H1 (cell line): ENCODE measurements around the gene RBBP6. TPM values are rescaled to one million over a fixed set of nuclear protein-coding genes. Genes with fewer than 3 reads are reported as not detected.

ENCODE experiments used
- CTCF ChIA-PET: fragments of 300-600 bp; sonication (Branson Sonifier 250); formaldehyde crosslinking; loops from one replicate; lab custom pipeline; 2021; ENCODE audit not compliant: partially characterized antibody; lab: Charles Lee
- POLR2A ChIA-PET: fragments of 300-600 bp; sonication (Branson Sonifier 250); formaldehyde crosslinking; loops from one replicate; lab custom pipeline; 2021; ENCODE audit warnings: inconsistent platforms; ENCODE audit not compliant: partially characterized antibody; lab: Charles Lee
- DNase-seq, 2 experiments: peaks; one replicate each; pipeline versions ENCODE4 v3.0.0 to v3.0.0-alpha.2; 2010 to 2022; ENCODE audit warnings: low spot score in 2 of 2, low read depth in 1 of 2, mixed read lengths in 1 of 2
- FAIRE-seq: peaks from 2 replicates; lab custom pipeline; 2011; peaks lifted over from hg19 to GRCh38; lab: Jason Lieb, UNC
- H2AFZ ChIP-seq: 2 replicates; pipeline ENCODE4 v1.8.1; 2012; ENCODE audit warnings: low read length, inconsistent platforms
- H2AK5ac ChIP-seq: 2 replicates; pipeline ENCODE4 v1.6.1; 2013; ENCODE audit warnings: low read depth, low read length
- H2BK120ac ChIP-seq: replicated peaks from 2 replicates; pipeline ENCODE3; 2013; ENCODE audit warnings: low read depth, low read length, inconsistent platforms
- H2BK12ac ChIP-seq: 2 replicates; pipeline ENCODE4 v1.6.1; 2013; ENCODE audit warnings: low read depth, low read length
- H2BK15ac ChIP-seq: 2 replicates; pipeline ENCODE4 v1.6.1; 2013; ENCODE audit warnings: low read length
- H2BK20ac ChIP-seq: 2 replicates; pipeline ENCODE4 v1.6.1; 2013; ENCODE audit warnings: low read length
- H2BK5ac ChIP-seq: 2 replicates; pipeline ENCODE4 v1.6.1; 2013; ENCODE audit warnings: low read depth, low read length
- H3K14ac ChIP-seq: 2 replicates; pipeline ENCODE4 v1.6.1; 2013; ENCODE audit warnings: inconsistent platforms; ENCODE audit not compliant: insufficient read length
- H3K18ac ChIP-seq: 2 replicates; pipeline ENCODE4 v1.6.1; 2013; ENCODE audit warnings: low read length; ENCODE audit errors: extremely low read depth
- H3K23ac ChIP-seq: 2 replicates; pipeline ENCODE4 v1.6.1; 2013; ENCODE audit warnings: inconsistent platforms; ENCODE audit not compliant: insufficient read length
- H3K23me2 ChIP-seq: 2 replicates; pipeline ENCODE4 v1.6.1; 2013; ENCODE audit warnings: low read depth, low read length
- H3K27ac ChIP-seq: 2 replicates; pipeline ENCODE4 v1.6.1; 2011; ENCODE audit warnings: low read depth, low read length, inconsistent platforms
- H3K27me3 ChIP-seq, 4 experiments: replicated peaks in 1 of 4; 1 replicate in 1 of 4; 2 replicates in 3 of 4; pipeline versions ENCODE4 v1.6.1 to v1.8.1; 2011 to 2013; ENCODE audit warnings: low read length in 3 of 4, mild to moderate bottlenecking in 3 of 4, inconsistent platforms in 2 of 4, mixed read lengths in 2 of 4, moderate library complexity in 1 of 4; ENCODE audit not compliant: control insufficient read depth in 3 of 4, insufficient read depth in 3 of 4; ENCODE audit errors: extremely low read depth in 1 of 4
- H3K36me3 ChIP-seq, 4 experiments: 2 replicates each; pipeline versions ENCODE4 v1.6.1 to v1.8.1; 2011 to 2013; ENCODE audit warnings: mild to moderate bottlenecking in 4 of 4, low read length in 3 of 4, moderate library complexity in 2 of 4, control low read depth in 1 of 4, inconsistent platforms in 1 of 4; ENCODE audit not compliant: insufficient read depth in 4 of 4, control insufficient read depth in 2 of 4
- H3K4ac ChIP-seq: replicated peaks from 2 replicates; pipeline ENCODE3; 2013; ENCODE audit warnings: low read length, low read depth, mixed read lengths, inconsistent platforms; ENCODE audit not compliant: insufficient read length
- H3K4me1 ChIP-seq, 4 experiments: replicated peaks in 1 of 4; 1 replicate in 1 of 4; 2 replicates in 3 of 4; pipeline versions ENCODE4 v1.6.1 to v1.8.1; 2011 to 2013; ENCODE audit warnings: low read length in 3 of 4, inconsistent platforms in 2 of 4, mixed read lengths in 1 of 4; ENCODE audit not compliant: insufficient read depth in 4 of 4, control insufficient read depth in 3 of 4
- H3K4me2 ChIP-seq, 2 experiments: 2 replicates each; pipeline versions ENCODE4 v1.6.1 to v1.8.1; 2011 to 2013; ENCODE audit warnings: low read depth in 2 of 2, low read length in 2 of 2, control low read depth in 1 of 2, inconsistent platforms in 1 of 2, mild to moderate bottlenecking in 1 of 2; ENCODE audit not compliant: insufficient read depth in 1 of 2
- H3K4me3 ChIP-seq, 4 experiments: fragments of 200-600, 300-600 bp in 1 of 4; sonication (generic), shearing (Covaris generic), sonication (Bioruptor Twin) in 1 of 4; 2 replicates each; pipeline versions ENCODE4 v1.5.1 to v1.8.1; 2011 to 2016; ENCODE audit warnings: low read length in 4 of 4, low read depth in 3 of 4, control low read depth in 2 of 4, inconsistent platforms in 2 of 4, mild to moderate bottlenecking in 2 of 4, mixed read lengths in 1 of 4, moderate library complexity in 1 of 4; ENCODE audit not compliant: insufficient read depth in 2 of 4; ENCODE audit errors: extremely low read depth in 1 of 4
- H3K56ac ChIP-seq: replicated peaks from 2 replicates; pipeline ENCODE3; 2013; ENCODE audit warnings: low read depth, mild to moderate bottlenecking, mixed read lengths, low read length, inconsistent platforms; ENCODE audit not compliant: insufficient read length
- H3K79me1 ChIP-seq: 2 replicates; pipeline ENCODE4 v1.6.1; 2013; ENCODE audit warnings: low read depth, low read length, control low read depth
- H3K79me2 ChIP-seq, 2 experiments: 2 replicates each; pipeline versions ENCODE4 v1.6.1 to v1.8.1; 2012 to 2013; ENCODE audit warnings: low read length in 2 of 2, mild to moderate bottlenecking in 2 of 2, inconsistent platforms in 1 of 2; ENCODE audit not compliant: insufficient read depth in 2 of 2, control insufficient read depth in 1 of 2
- H3K9ac ChIP-seq, 4 experiments: replicated peaks in 1 of 4; 1 replicate in 1 of 4; 2 replicates in 3 of 4; pipeline versions ENCODE4 v1.6.1 to v1.8.1; 2011 to 2013; ENCODE audit warnings: low read depth in 3 of 4, low read length in 3 of 4, control low read depth in 2 of 4, mild to moderate bottlenecking in 2 of 4, moderate library complexity in 2 of 4, inconsistent platforms in 1 of 4; ENCODE audit errors: extremely low read depth in 1 of 4
- H3K9me3 ChIP-seq, 2 experiments: 2 replicates each; pipeline versions ENCODE4 v1.6.1 to v1.8.1; 2012 to 2013; ENCODE audit warnings: mild to moderate bottlenecking in 2 of 2, moderate library complexity in 2 of 2, control low read depth in 1 of 2, inconsistent platforms in 1 of 2, low read depth in 1 of 2, low read length in 1 of 2, mixed read lengths in 1 of 2; ENCODE audit not compliant: insufficient read depth in 2 of 2
- H4K20me1 ChIP-seq, 2 experiments: replicated peaks in 1 of 2; 2 replicates each; pipeline versions ENCODE3 to v1.8.1; 2011 to 2013; ENCODE audit warnings: inconsistent platforms in 2 of 2, low read length in 2 of 2, mild to moderate bottlenecking in 1 of 2; ENCODE audit not compliant: insufficient read depth in 2 of 2, control insufficient read depth in 1 of 2
- H4K5ac ChIP-seq: 2 replicates; pipeline ENCODE4 v1.6.1; 2013; ENCODE audit warnings: low read length, low read depth, mixed read lengths, inconsistent platforms; ENCODE audit not compliant: insufficient read length
- H4K8ac ChIP-seq: 2 replicates; pipeline ENCODE4 v1.8.0; 2013; ENCODE audit warnings: mild to moderate bottlenecking, moderate library complexity, low read length, inconsistent platforms; ENCODE audit not compliant: insufficient read depth; ENCODE audit errors: extremely low read depth
- H4K91ac ChIP-seq: replicated peaks from 2 replicates; pipeline ENCODE3; 2013; ENCODE audit warnings: low read length, mixed read lengths, inconsistent platforms; ENCODE audit not compliant: insufficient read length
- HDAC2 ChIP-seq, 2 experiments: fragments of 300-600 bp in 1 of 2; sonication (generic) in 1 of 2; IDR thresholded peaks; 2 replicates each; pipeline ENCODE4 v1.6.1; 2011 to 2012; ENCODE audit warnings: low read depth in 2 of 2, low read length in 2 of 2, mild to moderate bottlenecking in 2 of 2, moderate library complexity in 2 of 2, borderline replicate concordance in 1 of 2, inconsistent platforms in 1 of 2
- SIRT6 ChIP-seq: IDR thresholded peaks from one replicate; pipeline ENCODE4 v1.7.1; 2012; ENCODE audit warnings: low read length, inconsistent platforms
- ZNF274 ChIP-seq: IDR thresholded peaks from 2 replicates; pipeline ENCODE4 v1.7.0; 2012; ENCODE audit warnings: low read length, borderline replicate concordance; ENCODE audit errors: extremely low read depth
- WGBS, 2 experiments: shearing (Covaris generic) in 1 of 2; methylation state at CpG; one replicate each; pipeline versions ENCODE4 v1.1.6 to v1.1.7; 2013 to 2015; ENCODE audit warnings: low lambda C conversion rate in 2 of 2, mixed read lengths in 2 of 2, inconsistent platforms in 1 of 2, low coverage in 1 of 2, missing lambda C conversion rate in 1 of 2; ENCODE audit not compliant: insufficient replicate concordance in 2 of 2, insufficient coverage in 1 of 2, insufficient read length in 1 of 2; ENCODE audit errors: extremely low coverage in 1 of 2, missing lambda C conversion rate in 1 of 2; 5-methylcytosine and 5-hydroxymethylcytosine counted together
- polyA plus RNA-seq, 7 experiments: library from polyadenylated mRNA; depleted of rRNA in 3 of 7; stranded (reverse) in 5 of 7; unstranded in 2 of 7; fragments of >200 nt in 5 of 7; fragments of 200-250 nt in 2 of 7; gene quantifications; 1 replicate in 5 of 7; 2 replicates in 1 of 7; 4 replicates in 1 of 7; pipeline versions ENCODE4 v1.2.1 to v1.2.3, GENCODE V29; 2011 to 2013; ENCODE audit warnings: missing spikeins in 2 of 7, mixed read lengths in 2 of 7
- total RNA-seq: library from RNA; stranded (reverse); fragmentation: NEBNext Ultra II Directional; extraction: Animal tissue kit (Norgen Biotek cat#: 25700); gene quantifications from 2 replicates; pipeline ENCODE4 v1.2.1, GENCODE V29; 2021

The RBBP6 gene
- total and polyA plus RNA-seq, 2 of the 8 experiments (the other 6 are each of a cell fraction or from before 2014, with no cell fraction given), result 22.5 to 54.5 TPM

DNA sequence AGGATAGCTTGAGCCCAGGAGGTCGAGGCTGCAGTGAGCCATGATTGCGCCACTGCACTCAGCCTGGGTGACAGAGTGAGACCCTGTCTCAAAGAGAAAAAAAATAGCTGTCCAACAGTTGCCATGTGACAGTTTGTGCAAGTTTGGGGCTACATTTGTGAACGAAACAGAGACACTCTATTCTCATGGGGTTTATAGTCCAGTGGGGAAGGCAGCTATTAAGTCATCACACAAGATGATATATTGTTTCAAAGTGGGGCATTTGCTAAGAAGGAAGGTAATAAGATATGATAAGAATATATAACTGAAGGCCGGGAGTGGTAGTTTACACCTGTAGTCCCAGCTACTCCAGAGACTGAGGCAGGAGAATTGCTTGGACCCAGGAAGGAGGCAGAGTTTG lies 73.3 kb downstream of the RBBP6 start:
- Histone ChIP-seq H3K27ac (no peak overlapping the region), H2AFZ (no peak overlapping the region), H2BK20ac (no peak overlapping the region), H3K4me3 (no peak overlapping the region), H2BK5ac (no peak overlapping the region), H3K56ac (no peak overlapping the region), H3K4me1 (no peaks in the 10 kb centered on the region; a peak in 1 of 7 replicates), H3K27me3 (peaks cover 2 to 9% (median 4%) of the 10 kb centered on the region in 4 experiments; a peak in 4 of 7 replicates), H3K9ac (no peak overlapping the region), H4K5ac (no peak overlapping the region), H4K20me1 (no peaks in the 10 kb centered on the region), H3K4ac (no peak overlapping the region), H3K23me2 (peaks cover 11% of the 10 kb centered on the region), H3K79me2 (no peaks in the 10 kb centered on the region), H3K4me2 (no peak overlapping the region), H2BK15ac (no peak overlapping the region), H2BK120ac (no peak overlapping the region), H3K36me3 (no peaks in the 10 kb centered on the region), H2BK12ac (no peak overlapping the region), H3K23ac (no peak overlapping the region), H4K91ac (no peak overlapping the region), H3K9me3 (no peaks in the 10 kb centered on the region), H3K18ac (no peak overlapping the region), H2AK5ac (no peak overlapping the region), H4K8ac (no peak overlapping the region), H3K14ac (no peak overlapping the region), H3K79me1 (no peaks in the 10 kb centered on the region)
- FAIRE-seq, result no peak
- 85% methylated on average over 4 of the region's 4 CpGs; no CpG with 5 or more reads in 1 of the 2 experiments for WGBS, 2 experiments
- TF ChIP-seq SIRT6 (no peak), HDAC2 (IDR thresholded peaks at IDR 0.05; ENCODE audit: borderline replicate concordance in 1 of 2, low read depth in 2 of 2, low read length in 2 of 2) (no peak), ZNF274 (no peak)
- no peak for DNase-seq
- ChIA-PET POLR2A (interaction anchor here (1.6 kb wide), 1 partner anchor 32 kb away, joined by 3 read pairs; no protein-coding TSS in a partner anchor), CTCF (interaction anchor here (0.8 to 1.6 kb wide), 2 partner anchors 20 to 58 kb away, joined by 3 to 6 read pairs; no protein-coding TSS in a partner anchor)
